ENCODE measurements around the gene SCUBE1.
"Not testable (repeated sequence)": the region's sequence is repeated elsewhere in the genome, so short reads cannot be mapped to it uniquely, and the experiment has no call there.

The SCUBE1 gene

DNA sequence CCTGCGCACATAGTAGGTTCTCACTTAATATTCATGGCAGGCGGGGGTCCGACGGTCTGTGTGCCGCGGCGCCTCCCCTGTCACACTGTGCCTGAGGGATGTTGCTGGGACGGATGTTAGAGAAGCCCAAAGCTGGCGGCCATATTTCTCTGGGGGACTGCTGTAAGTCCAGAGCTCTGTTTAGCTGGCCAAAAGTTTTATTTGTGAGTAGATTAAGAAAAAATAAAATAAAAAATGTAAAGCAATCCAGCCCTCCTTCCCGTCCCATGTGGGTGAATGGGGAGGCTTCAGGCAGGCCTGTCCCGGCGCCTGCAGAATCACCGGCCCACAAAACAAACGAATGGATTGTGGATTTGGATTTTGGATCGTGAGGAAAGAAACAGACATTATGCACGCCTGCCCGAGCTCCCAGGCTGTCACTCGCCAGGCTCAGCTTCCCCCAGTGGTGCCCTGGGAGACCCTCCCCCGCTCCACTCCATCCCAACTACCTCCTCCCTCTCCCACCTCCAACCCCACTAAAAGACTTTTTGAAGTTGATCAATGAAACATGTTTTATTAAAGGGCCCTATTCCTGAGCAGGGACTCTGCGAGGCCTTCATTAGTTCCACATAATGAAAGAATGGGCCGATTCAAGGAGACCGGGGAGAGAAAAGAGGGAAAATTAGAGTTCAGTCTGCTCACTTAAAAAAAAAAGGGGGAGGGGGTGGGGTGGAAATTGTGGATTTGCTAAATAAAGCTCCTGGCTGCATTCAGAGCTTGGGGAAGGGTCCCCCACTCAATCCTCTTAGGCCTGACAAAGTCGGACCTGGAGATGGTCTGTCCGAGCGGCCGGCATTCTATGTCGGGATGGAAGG is 20.4 kb upstream of the SCUBE1 start:
- Histone ChIP-seq H4K20me1 (ENCODE audit: insufficient read depth, low read length) (no peaks in the 10 kb centered on the region), H3K36me3 (ENCODE audit: insufficient read depth, low read length) (no peaks in the 10 kb centered on the region; the same call in 1 of the 2 replicates), H3K4me2 (ENCODE audit: low read length) (no peak overlapping the region), H3K9me3 (ENCODE audit: low read length) (no peaks in the 10 kb centered on the region), H3K4me3 (ENCODE audit: low read depth, low read length, poor library complexity, severe bottlenecking) (no peak overlapping the region), H3K9ac (ENCODE audit: low read length) (no peak overlapping the region), H3K27ac (ENCODE audit: low read depth, low read length, poor library complexity, severe bottlenecking) (no peak overlapping the region), H3K27me3 (ENCODE audit: insufficient read depth, low read length) (no peaks in the 10 kb centered on the region), H3K79me2 (ENCODE audit: insufficient read depth, low read length) (no peaks in the 10 kb centered on the region), H3K9me2 (ENCODE audit: low read depth, low read length) (no peaks in the 10 kb centered on the region), H3F3A (ENCODE audit: insufficient read depth, low read length) (no peaks in the 10 kb centered on the region), H2AFZ (ENCODE audit: low read length) (no peak overlapping the region), H3K4me1 (ENCODE audit: insufficient read depth, low read length, severe bottlenecking) (no peaks in the 10 kb centered on the region)
- TF ChIP-seq, protein P1, sequence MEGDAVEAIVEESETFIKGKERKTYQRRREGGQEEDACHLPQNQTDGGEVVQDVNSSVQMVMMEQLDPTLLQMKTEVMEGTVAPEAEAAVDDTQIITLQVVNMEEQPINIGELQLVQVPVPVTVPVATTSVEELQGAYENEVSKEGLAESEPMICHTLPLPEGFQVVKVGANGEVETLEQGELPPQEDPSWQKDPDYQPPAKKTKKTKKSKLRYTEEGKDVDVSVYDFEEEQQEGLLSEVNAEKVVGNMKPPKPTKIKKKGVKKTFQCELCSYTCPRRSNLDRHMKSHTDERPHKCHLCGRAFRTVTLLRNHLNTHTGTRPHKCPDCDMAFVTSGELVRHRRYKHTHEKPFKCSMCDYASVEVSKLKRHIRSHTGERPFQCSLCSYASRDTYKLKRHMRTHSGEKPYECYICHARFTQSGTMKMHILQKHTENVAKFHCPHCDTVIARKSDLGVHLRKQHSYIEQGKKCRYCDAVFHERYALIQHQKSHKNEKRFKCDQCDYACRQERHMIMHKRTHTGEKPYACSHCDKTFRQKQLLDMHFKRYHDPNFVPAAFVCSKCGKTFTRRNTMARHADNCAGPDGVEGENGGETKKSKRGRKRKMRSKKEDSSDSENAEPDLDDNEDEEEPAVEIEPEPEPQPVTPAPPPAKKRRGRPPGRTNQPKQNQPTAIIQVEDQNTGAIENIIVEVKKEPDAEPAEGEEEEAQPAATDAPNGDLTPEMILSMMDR (IDR thresholded peaks at IDR 0.05; ENCODE audit: low read length) = no peak
- no peak for TF ChIP-seq EZH2 (IDR thresholded peaks at IDR 0.05; ENCODE audit: borderline replicate concordance, low read length)

- no peaks in the 10 kb centered on the region for H3K27me3 ChIP-seq (ENCODE audit: insufficient read depth, low read length)
- H3K27ac ChIP-seq (ENCODE audit: low read depth, low read length, poor library complexity, severe bottlenecking) = no peak overlapping the region
- H3K4me1 ChIP-seq (ENCODE audit: insufficient read depth, low read length, severe bottlenecking) = no peaks in the 10 kb centered on the region
- no peak overlapping the region for H2AFZ ChIP-seq (ENCODE audit: low read length)
- no peak overlapping the region for H3K4me2 ChIP-seq (ENCODE audit: low read length)
- no peak for TF ChIP-seq EZH2 (IDR thresholded peaks at IDR 0.05; ENCODE audit: borderline replicate concordance, low read length)
- TF ChIP-seq, protein P1 (IDR thresholded peaks at IDR 0.05; ENCODE audit: low read length) = no peak
- H3K9ac ChIP-seq (ENCODE audit: low read length) = no peak overlapping the region
- no peaks in the 10 kb centered on the region for H3K9me3 ChIP-seq (ENCODE audit: low read length)
- H3K79me2 ChIP-seq (ENCODE audit: insufficient read depth, low read length) = no peaks in the 10 kb centered on the region
- no peaks in the 10 kb centered on the region for H4K20me1 ChIP-seq (ENCODE audit: insufficient read depth, low read length)
- H3K4me3 ChIP-seq (ENCODE audit: low read depth, low read length, poor library complexity, severe bottlenecking) = no peak overlapping the region
- H3K9me2 ChIP-seq (ENCODE audit: low read depth, low read length) = no peaks in the 10 kb centered on the region
- H3F3A ChIP-seq (ENCODE audit: insufficient read depth, low read length) = no peaks in the 10 kb centered on the region
- H3K36me3 ChIP-seq (ENCODE audit: insufficient read depth, low read length) = no peaks in the 10 kb centered on the region
These were observed 17.4 kb upstream of the SCUBE1 start for GRCh38 chr22:43360576-43360975.

GRCh38 chr22:43356881-43357280 is 13.7 kb upstream of the SCUBE1 start:
- H3K9me3 ChIP-seq (ENCODE audit: low read length) = no peaks in the 10 kb centered on the region
- no peaks in the 10 kb centered on the region for H4K20me1 ChIP-seq (ENCODE audit: insufficient read depth, low read length)
- H3K9me2 ChIP-seq (ENCODE audit: low read depth, low read length) = no peaks in the 10 kb centered on the region
- no peak overlapping the region for H2AFZ ChIP-seq (ENCODE audit: low read length)
- TF ChIP-seq, protein P1 (IDR thresholded peaks at IDR 0.05; ENCODE audit: low read length) = no peak
- no peak for TF ChIP-seq EZH2 (IDR thresholded peaks at IDR 0.05; ENCODE audit: borderline replicate concordance, low read length)
- no peak overlapping the region for H3K4me2 ChIP-seq (ENCODE audit: low read length)
- H3K27me3 ChIP-seq (ENCODE audit: insufficient read depth, low read length) = no peaks in the 10 kb centered on the region
- H3K36me3 ChIP-seq (ENCODE audit: insufficient read depth, low read length) = no peaks in the 10 kb centered on the region
- H3K9ac ChIP-seq (ENCODE audit: low read length) = no peak overlapping the region
- no peak overlapping the region for H3K27ac ChIP-seq (ENCODE audit: low read depth, low read length, poor library complexity, severe bottlenecking)
- no peaks in the 10 kb centered on the region for H3F3A ChIP-seq (ENCODE audit: insufficient read depth, low read length)
- no peak overlapping the region for H3K4me3 ChIP-seq (ENCODE audit: low read depth, low read length, poor library complexity, severe bottlenecking)
- H3K4me1 ChIP-seq (ENCODE audit: insufficient read depth, low read length, severe bottlenecking) = no peaks in the 10 kb centered on the region
- H3K79me2 ChIP-seq (ENCODE audit: insufficient read depth, low read length) = no peaks in the 10 kb centered on the region

GRCh38 chr22:43355688-43356087 is 12.5 kb upstream of the SCUBE1 start:
- H3K79me2 ChIP-seq (ENCODE audit: insufficient read depth, low read length); H3K36me3 ChIP-seq (ENCODE audit: insufficient read depth, low read length); H3K4me1 ChIP-seq (ENCODE audit: insufficient read depth, low read length, severe bottlenecking); H3K27me3 ChIP-seq (ENCODE audit: insufficient read depth, low read length); H3K9ac ChIP-seq (ENCODE audit: low read length); H4K20me1 ChIP-seq (ENCODE audit: insufficient read depth, low read length); H3K9me3 ChIP-seq (ENCODE audit: low read length); H3K9me2 ChIP-seq (ENCODE audit: low read depth, low read length); H2AFZ ChIP-seq (ENCODE audit: low read length); H3K27ac ChIP-seq (ENCODE audit: low read depth, low read length, poor library complexity, severe bottlenecking); H3K4me3 ChIP-seq (ENCODE audit: low read depth, low read length, poor library complexity, severe bottlenecking); H3K4me2 ChIP-seq (ENCODE audit: low read length); H3F3A ChIP-seq (ENCODE audit: insufficient read depth, low read length): not testable (repeated sequence)

Data from OCI-LY1 (cell line).